ENCODE data around the gene KCNH5. TPM values are rescaled to one million over a fixed set of nuclear protein-coding genes. Genes with fewer than 3 reads are reported as not detected.

KCNH5 gene
- total RNA-seq, 2 experiments from 2014 or later = not detected

DNA sequence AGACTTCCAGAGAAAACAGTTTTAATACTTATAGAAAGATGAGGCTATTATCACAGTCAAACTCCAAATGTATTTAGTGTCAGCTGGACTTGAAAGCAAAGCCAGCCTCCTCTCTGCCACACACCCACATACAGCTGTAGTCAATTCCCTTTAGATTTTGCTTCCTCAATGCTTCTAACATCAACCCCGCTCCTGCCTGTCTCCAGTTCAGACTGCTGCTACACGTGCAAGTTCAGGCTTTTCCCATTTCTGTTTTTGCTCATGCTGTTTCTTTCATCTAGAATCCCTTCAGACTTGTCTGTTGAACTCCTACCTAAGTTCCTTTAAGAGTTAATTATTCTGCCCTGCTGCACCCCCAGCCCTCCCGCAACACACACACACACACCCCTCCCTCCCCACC, 380.0 kb downstream of the KCNH5 start:
- Histone ChIP-seq H3K9me3 (ENCODE audit: low read length) (no peaks in the 10 kb centered on the region), H3K27ac (ENCODE audit: low read depth, low read length, poor library complexity, severe bottlenecking) (no peak overlapping the region), H3K4me1 (ENCODE audit: insufficient read depth, low read length, poor library complexity, severe bottlenecking) (no peaks in the 10 kb centered on the region), H3K9me2 (ENCODE audit: insufficient read depth, low read length) (no peaks in the 10 kb centered on the region), H4K20me1 (ENCODE audit: insufficient read depth, low read length) (no peaks in the 10 kb centered on the region), H3K79me2 (ENCODE audit: insufficient read depth, low read depth, low read length) (no peaks in the 10 kb centered on the region), H3K36me3 (ENCODE audit: insufficient read depth, low read length) (no peaks in the 10 kb centered on the region), H3K4me3 (ENCODE audit: low read depth, low read length, poor library complexity, severe bottlenecking) (no peak overlapping the region), H3K4me2 (ENCODE audit: low read length) (no peak overlapping the region), H2AFZ (ENCODE audit: low read length) (no peak overlapping the region)
- ChIA-PET CTCF (ENCODE audit: unreplicated experiment) (no interaction called here), POLR2A (interaction anchor here (0.6 kb wide), 1 partner anchor 136 kb away, joined by 5 read pairs; no protein-coding TSS in a partner anchor)
- no peak for DNase-seq (ENCODE audit: low spot score)
- TF ChIP-seq, protein P1, sequence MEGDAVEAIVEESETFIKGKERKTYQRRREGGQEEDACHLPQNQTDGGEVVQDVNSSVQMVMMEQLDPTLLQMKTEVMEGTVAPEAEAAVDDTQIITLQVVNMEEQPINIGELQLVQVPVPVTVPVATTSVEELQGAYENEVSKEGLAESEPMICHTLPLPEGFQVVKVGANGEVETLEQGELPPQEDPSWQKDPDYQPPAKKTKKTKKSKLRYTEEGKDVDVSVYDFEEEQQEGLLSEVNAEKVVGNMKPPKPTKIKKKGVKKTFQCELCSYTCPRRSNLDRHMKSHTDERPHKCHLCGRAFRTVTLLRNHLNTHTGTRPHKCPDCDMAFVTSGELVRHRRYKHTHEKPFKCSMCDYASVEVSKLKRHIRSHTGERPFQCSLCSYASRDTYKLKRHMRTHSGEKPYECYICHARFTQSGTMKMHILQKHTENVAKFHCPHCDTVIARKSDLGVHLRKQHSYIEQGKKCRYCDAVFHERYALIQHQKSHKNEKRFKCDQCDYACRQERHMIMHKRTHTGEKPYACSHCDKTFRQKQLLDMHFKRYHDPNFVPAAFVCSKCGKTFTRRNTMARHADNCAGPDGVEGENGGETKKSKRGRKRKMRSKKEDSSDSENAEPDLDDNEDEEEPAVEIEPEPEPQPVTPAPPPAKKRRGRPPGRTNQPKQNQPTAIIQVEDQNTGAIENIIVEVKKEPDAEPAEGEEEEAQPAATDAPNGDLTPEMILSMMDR (conservative IDR thresholded peaks at IDR 0.05; ENCODE audit: low read length) = no peak
- no peak for TF ChIP-seq EZH2phosphoT487 (IDR thresholded peaks at IDR 0.05; ENCODE audit: borderline replicate concordance, low read depth, low read length)
- no TSS peak for BruUV-seq (replicated peaks)
- intact Hi-C loops (cut with micrococcal nuclease; ENCODE audit: unreplicated experiment) = no loop called here

DNA sequence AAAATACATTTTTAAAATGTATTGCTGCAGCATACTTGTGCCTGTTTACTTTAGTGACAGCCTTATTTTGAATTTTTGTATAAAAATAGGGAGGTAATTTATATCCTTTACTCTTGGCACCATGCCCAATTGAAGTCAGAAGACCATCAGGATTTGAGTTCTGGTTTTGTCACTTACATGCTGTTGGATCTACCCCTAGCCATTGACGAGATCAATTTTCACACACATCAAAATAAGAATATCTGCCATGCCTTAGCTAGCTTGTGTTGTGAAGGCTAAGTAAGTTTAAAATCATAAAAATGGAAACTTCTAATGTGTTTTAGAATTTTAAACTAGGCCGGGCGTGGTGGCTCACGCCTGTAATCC, 381.8 kb downstream of the KCNH5 start:
- intact Hi-C loops (cut with micrococcal nuclease; ENCODE audit: unreplicated experiment) = no loop called here
- TF ChIP-seq EZH2phosphoT487 (IDR thresholded peaks at IDR 0.05; ENCODE audit: borderline replicate concordance, low read depth, low read length) = no peak
- TF ChIP-seq, protein P1 (conservative IDR thresholded peaks at IDR 0.05; ENCODE audit: low read length) = no peak
- H3K4me3 ChIP-seq (ENCODE audit: low read depth, low read length, poor library complexity, severe bottlenecking) = no peak overlapping the region
- H3K4me1 ChIP-seq (ENCODE audit: insufficient read depth, low read length, poor library complexity, severe bottlenecking) = no peaks in the 10 kb centered on the region
- H3K27ac ChIP-seq (ENCODE audit: low read depth, low read length, poor library complexity, severe bottlenecking) = no peak overlapping the region
- H3K36me3 ChIP-seq (ENCODE audit: insufficient read depth, low read length) = no peaks in the 10 kb centered on the region
- H4K20me1 ChIP-seq (ENCODE audit: insufficient read depth, low read length) = no peaks in the 10 kb centered on the region
- no peak overlapping the region for H2AFZ ChIP-seq (ENCODE audit: low read length)
- BruUV-seq (replicated peaks) = no TSS peak
- no peak overlapping the region for H3K4me2 ChIP-seq (ENCODE audit: low read length)
- DNase-seq (ENCODE audit: low spot score) = no peak
- no peaks in the 10 kb centered on the region for H3K9me2 ChIP-seq (ENCODE audit: insufficient read depth, low read length)
- no peaks in the 10 kb centered on the region for H3K79me2 ChIP-seq (ENCODE audit: insufficient read depth, low read depth, low read length)
- CTCF ChIA-PET (ENCODE audit: unreplicated experiment) = no interaction called here
- POLR2A ChIA-PET = no interaction called here
- H3K9me3 ChIP-seq (ENCODE audit: low read length) = no peaks in the 10 kb centered on the region

DNA sequence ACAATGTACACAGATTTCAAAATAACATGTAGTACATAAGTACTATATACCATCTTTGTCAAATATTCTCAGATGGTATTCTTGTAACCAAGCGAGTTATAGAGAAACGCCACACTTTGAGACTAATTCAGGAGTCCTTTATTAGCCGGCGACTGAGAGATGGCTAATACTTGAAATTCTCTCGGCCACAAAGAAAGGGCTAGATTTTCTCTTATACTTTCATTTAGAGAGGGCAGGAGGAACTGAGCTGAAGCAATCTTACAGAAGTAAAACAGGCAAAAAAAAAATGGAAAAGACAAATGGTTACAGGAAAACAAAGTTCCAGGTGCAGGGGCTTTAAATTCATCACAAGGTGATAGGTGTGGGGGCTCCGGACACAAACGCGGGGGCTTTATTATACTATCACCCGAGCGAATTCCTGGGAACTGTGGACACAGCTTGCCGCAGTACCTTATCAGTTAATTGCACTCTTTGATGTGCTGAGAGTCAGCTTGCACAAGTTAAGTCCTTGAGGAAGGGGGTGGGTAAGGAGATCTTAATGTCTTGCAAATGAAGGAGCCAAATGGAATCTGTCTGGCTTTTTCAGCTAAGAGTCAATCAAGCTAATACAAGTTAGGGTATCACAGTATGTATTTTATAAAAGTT, 382.3 kb downstream of the KCNH5 start:
- intact Hi-C loops (cut with micrococcal nuclease; ENCODE audit: unreplicated experiment) = no loop called here
- no peaks in the 10 kb centered on the region for H3K4me1 ChIP-seq (ENCODE audit: insufficient read depth, low read length, poor library complexity, severe bottlenecking)
- no peak for TF ChIP-seq EZH2phosphoT487 (IDR thresholded peaks at IDR 0.05; ENCODE audit: borderline replicate concordance, low read depth, low read length)
- TF ChIP-seq, protein P1 (conservative IDR thresholded peaks at IDR 0.05; ENCODE audit: low read length) = no peak
- H3K4me2 ChIP-seq (ENCODE audit: low read length) = no peak overlapping the region
- H3K79me2 ChIP-seq (ENCODE audit: insufficient read depth, low read depth, low read length) = no peaks in the 10 kb centered on the region
- no peaks in the 10 kb centered on the region for H4K20me1 ChIP-seq (ENCODE audit: insufficient read depth, low read length)
- H3K27ac ChIP-seq (ENCODE audit: low read depth, low read length, poor library complexity, severe bottlenecking) = no peak overlapping the region
- no peaks in the 10 kb centered on the region for H3K9me2 ChIP-seq (ENCODE audit: insufficient read depth, low read length)
- no peak overlapping the region for H2AFZ ChIP-seq (ENCODE audit: low read length)
- H3K9me3 ChIP-seq (ENCODE audit: low read length) = no peaks in the 10 kb centered on the region
- H3K36me3 ChIP-seq (ENCODE audit: insufficient read depth, low read length) = no peaks in the 10 kb centered on the region
- DNase-seq (ENCODE audit: low spot score) = no peak
- no TSS peak for BruUV-seq (replicated peaks)
- POLR2A ChIA-PET = no interaction called here
- H3K4me3 ChIP-seq (ENCODE audit: low read depth, low read length, poor library complexity, severe bottlenecking) = no peak overlapping the region
- CTCF ChIA-PET (ENCODE audit: unreplicated experiment) = no interaction called here

Measured in OCI-LY7 (cell line).